Measurements from ENCODE around the gene LRRK1. TPM values are rescaled to one million over a fixed set of nuclear protein-coding genes. Genes with fewer than 3 reads are reported as not detected.

LRRK1 gene
- total and polyA plus RNA-seq, 2 of the 4 experiments (the other 2 are of a cell fraction), result 3.0 to 5.8 TPM

DNA sequence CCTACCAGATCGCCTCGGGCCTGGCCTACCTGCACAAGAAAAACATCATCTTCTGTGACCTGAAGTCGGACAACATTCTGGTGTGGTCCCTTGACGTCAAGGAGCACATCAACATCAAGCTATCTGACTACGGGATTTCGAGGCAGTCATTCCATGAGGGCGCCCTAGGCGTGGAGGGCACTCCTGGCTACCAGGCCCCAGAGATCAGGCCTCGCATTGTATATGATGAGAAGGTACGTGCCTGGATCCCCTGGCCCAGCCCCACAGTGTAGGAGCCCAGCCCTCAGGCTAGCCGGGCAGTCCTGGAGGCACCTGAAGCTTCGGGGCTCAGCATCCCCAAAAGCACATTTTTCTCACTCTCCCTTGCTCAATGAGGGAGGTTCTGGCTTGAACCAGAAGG, 135.8 kb downstream of the LRRK1 start:
- Histone ChIP-seq H3K9ac (ENCODE audit: low read depth, low read length) (no peak overlapping the region), H3K79me1 (ENCODE audit: low read depth in 1 of 2, low read length in 2 of 2) (no peaks in the 10 kb centered on the region), H2AK9ac (replicated peaks; ENCODE audit: low read depth, low read length, poor library complexity) (no peak overlapping the region), H3K18ac (ENCODE audit: low read depth, low read length) (no peak overlapping the region), H4K8ac (ENCODE audit: low read depth in 2 of 2, low read length in 2 of 2) (no peak overlapping the region), H3K36me3 (ENCODE audit: control insufficient read depth, insufficient read depth, low read length) (peaks cover 48% of the 10 kb centered on the region), H3K56ac (ENCODE audit: extremely low read depth, insufficient read depth, low read length) (no peak overlapping the region), H3K27me3 (ENCODE audit: control insufficient read depth, insufficient read depth, low read length) (no peaks in the 10 kb centered on the region), H3K27ac (ENCODE audit: insufficient read depth, low read length) (no peak overlapping the region), H2AK5ac (ENCODE audit: low read depth, low read length) (no peak overlapping the region), H4K5ac (ENCODE audit: low read depth, low read length) (no peak overlapping the region), H2BK15ac (ENCODE audit: low read depth, low read length) (no peak overlapping the region), H2BK120ac (ENCODE audit: low read depth, low read length) (no peak overlapping the region), H4K20me1 (ENCODE audit: insufficient read depth, low read length) (no peaks in the 10 kb centered on the region), H3K23ac (ENCODE audit: low read depth, low read length) (no peak overlapping the region), H3K9me3 (ENCODE audit: control insufficient read depth, insufficient read depth, low read length) (no peaks in the 10 kb centered on the region), H3K4ac (ENCODE audit: low read depth, low read length) (no peak overlapping the region), H3K4me2 (ENCODE audit: low read depth, low read length) (no peak overlapping the region), H3K4me3 (ENCODE audit: insufficient read depth, low read depth, low read length) (no peak overlapping the region), H2BK5ac (ENCODE audit: low read depth, low read length, poor library complexity, severe bottlenecking) (no peak overlapping the region), H2AFZ (replicated peaks; ENCODE audit: low read length, poor library complexity) (no peak overlapping the region), H4K91ac (ENCODE audit: insufficient read depth, low read depth, low read length) (no peak overlapping the region), H2BK20ac (ENCODE audit: low read depth, low read length) (no peak overlapping the region), H3K4me1 (ENCODE audit: control insufficient read depth, insufficient read depth, low read length) (no peaks in the 10 kb centered on the region), H3K9me1 (ENCODE audit: insufficient read depth, low read length) (0 out of 2 replicates have a peak, but pooled peaks cover 3% of the 10 kb centered on the region), H3K14ac (replicated peaks; ENCODE audit: low read depth, low read length) (no peak overlapping the region)
- no TSS peak for BruUV-seq (replicated peaks)
- dilution Hi-C loops (cut with HindIII; ENCODE audit: low sequenced_read_pairs, unreplicated experiment), result no loop called here
- DNase-seq (no peak), ATAC-seq (ENCODE audit: low read depth) (no peak)
- ChIA-PET POLR2A (ENCODE audit: unreplicated experiment) (no interaction called here), CTCF (no interaction called here)
- TF ChIP-seq, protein P1, sequence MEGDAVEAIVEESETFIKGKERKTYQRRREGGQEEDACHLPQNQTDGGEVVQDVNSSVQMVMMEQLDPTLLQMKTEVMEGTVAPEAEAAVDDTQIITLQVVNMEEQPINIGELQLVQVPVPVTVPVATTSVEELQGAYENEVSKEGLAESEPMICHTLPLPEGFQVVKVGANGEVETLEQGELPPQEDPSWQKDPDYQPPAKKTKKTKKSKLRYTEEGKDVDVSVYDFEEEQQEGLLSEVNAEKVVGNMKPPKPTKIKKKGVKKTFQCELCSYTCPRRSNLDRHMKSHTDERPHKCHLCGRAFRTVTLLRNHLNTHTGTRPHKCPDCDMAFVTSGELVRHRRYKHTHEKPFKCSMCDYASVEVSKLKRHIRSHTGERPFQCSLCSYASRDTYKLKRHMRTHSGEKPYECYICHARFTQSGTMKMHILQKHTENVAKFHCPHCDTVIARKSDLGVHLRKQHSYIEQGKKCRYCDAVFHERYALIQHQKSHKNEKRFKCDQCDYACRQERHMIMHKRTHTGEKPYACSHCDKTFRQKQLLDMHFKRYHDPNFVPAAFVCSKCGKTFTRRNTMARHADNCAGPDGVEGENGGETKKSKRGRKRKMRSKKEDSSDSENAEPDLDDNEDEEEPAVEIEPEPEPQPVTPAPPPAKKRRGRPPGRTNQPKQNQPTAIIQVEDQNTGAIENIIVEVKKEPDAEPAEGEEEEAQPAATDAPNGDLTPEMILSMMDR (conservative IDR thresholded peaks at IDR 0.05; ENCODE audit: low read depth, low read length), result no peak
- TF ChIP-seq NFE2L2 (IDR thresholded peaks at IDR 0.05; ENCODE audit: low read depth, low read length) (no peak), CHD1 (IDR thresholded peaks at IDR 0.05; ENCODE audit: low read depth, low read length) (no peak), POLR2A (IDR thresholded peaks at IDR 0.05; ENCODE audit: low read depth, low read length) (no peak), RAD21 (IDR thresholded peaks at IDR 0.05; ENCODE audit: low read length) (no peak)
- TF ChIP-seq, protein P2, sequence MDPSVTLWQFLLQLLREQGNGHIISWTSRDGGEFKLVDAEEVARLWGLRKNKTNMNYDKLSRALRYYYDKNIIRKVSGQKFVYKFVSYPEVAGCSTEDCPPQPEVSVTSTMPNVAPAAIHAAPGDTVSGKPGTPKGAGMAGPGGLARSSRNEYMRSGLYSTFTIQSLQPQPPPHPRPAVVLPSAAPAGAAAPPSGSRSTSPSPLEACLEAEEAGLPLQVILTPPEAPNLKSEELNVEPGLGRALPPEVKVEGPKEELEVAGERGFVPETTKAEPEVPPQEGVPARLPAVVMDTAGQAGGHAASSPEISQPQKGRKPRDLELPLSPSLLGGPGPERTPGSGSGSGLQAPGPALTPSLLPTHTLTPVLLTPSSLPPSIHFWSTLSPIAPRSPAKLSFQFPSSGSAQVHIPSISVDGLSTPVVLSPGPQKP (IDR thresholded peaks at IDR 0.05; ENCODE audit: borderline replicate concordance, low read depth, low read length), result no peak
- WGBS, 2 experiments (ENCODE audit: extremely low coverage in 2 of 2, insufficient read length in 1 of 2), result 60% methylated on average over 2 of the region's 12 CpGs; no CpG with 5 or more reads in 1 of the 2 experiments
- intact Hi-C loops (cut with micrococcal nuclease), result no loop called here
- in situ Hi-C loops (cut with MboI; ENCODE audit: low sequenced_read_pairs), result no loop called here
